Endothelial cell of umbilical vein (primary cell): Measurements from ENCODE around the gene TOR1AIP1. TPM values are rescaled to one million over a fixed set of nuclear protein-coding genes. Genes with fewer than 3 reads are reported as not detected.

ENCODE experiments used
- BruUV-seq: library from RNA; stranded (reverse); fragments of 400-500 nt; replicated peaks from 2 replicates; lab custom pipeline; 2021; lab: Mats Ljungman, UMichigan
- CTCF ChIA-PET: fragments of 300-600, 350-600 bp; sonication (Branson Sonifier 250); formaldehyde crosslinking; loops from one replicate; lab custom pipeline; 2021; ENCODE audit warnings: antibody characterized with exemption, inconsistent platforms; lab: Charles Lee
- POLR2A ChIA-PET: fragments of 300-600, 350-600 bp; sonication (Branson Sonifier 250); formaldehyde crosslinking; loops from one replicate; lab custom pipeline; 2021; ENCODE audit warnings: antibody characterized with exemption, inconsistent platforms; lab: Charles Lee
- DNase-seq: peaks from one replicate; pipeline ENCODE4 v3.0.0-alpha.2; 2011; ENCODE audit warnings: low read depth, low spot score
- FAIRE-seq: peaks from 2 replicates; lab custom pipeline; 2011; peaks lifted over from hg19 to GRCh38; lab: Jason Lieb, UNC
- H2AFZ ChIP-seq: 2 replicates; pipeline ENCODE4 v1.6.0; 2012; ENCODE audit warnings: low read depth, low read length, control low read depth, inconsistent platforms
- H3K27ac ChIP-seq: 2 replicates; pipeline ENCODE4 v1.5.1; 2011; ENCODE audit warnings: low read depth, mild to moderate bottlenecking, control low read depth, low read length, moderate library complexity; ENCODE audit not compliant: insufficient read depth
- H3K27me3 ChIP-seq, 2 experiments: 2 replicates each; pipeline versions ENCODE4 v1.6.0 to v1.6.1; 2011; ENCODE audit warnings: low read length in 2 of 2, mixed read lengths in 1 of 2; ENCODE audit not compliant: control insufficient read depth in 2 of 2, insufficient read depth in 2 of 2
- H3K36me3 ChIP-seq, 2 experiments: 2 replicates in 1 of 2; 3 replicates in 1 of 2; pipeline ENCODE4 v1.5.1; 2011; ENCODE audit warnings: low read length in 2 of 2, mild to moderate bottlenecking in 1 of 2, moderate library complexity in 1 of 2; ENCODE audit not compliant: control insufficient read depth in 2 of 2, insufficient read depth in 2 of 2; ENCODE audit errors: extremely low read depth in 1 of 2
- H3K4me1 ChIP-seq: 3 replicates; pipeline ENCODE4 v1.5.1; 2011; ENCODE audit warnings: mild to moderate bottlenecking, low read length; ENCODE audit not compliant: control insufficient read depth, insufficient read depth; ENCODE audit errors: extremely low read depth
- H3K4me2 ChIP-seq: 2 replicates; pipeline ENCODE4 v1.6.1; 2011; ENCODE audit warnings: low read length, control low read depth, mixed read lengths; ENCODE audit not compliant: insufficient read depth
- H3K4me3 ChIP-seq, 3 experiments: fragments of 200-600 bp in 1 of 3; sonication (generic), shearing (Covaris generic) in 1 of 3; replicated peaks in 1 of 3; 2 replicates each; pipeline ENCODE4 v1.5.1; 2011 to 2016; ENCODE audit warnings: control low read depth in 3 of 3, low read length in 3 of 3, mild to moderate bottlenecking in 2 of 3, inconsistent platforms in 1 of 3, low read depth in 1 of 3, moderate library complexity in 1 of 3; ENCODE audit not compliant: insufficient read depth in 1 of 3
- H3K79me2 ChIP-seq: 2 replicates; pipeline ENCODE4 v1.6.0; 2012; ENCODE audit warnings: low read length, inconsistent platforms; ENCODE audit not compliant: control insufficient read depth, insufficient read depth
- H3K9ac ChIP-seq: replicated peaks from 2 replicates; pipeline ENCODE3; 2011; ENCODE audit warnings: low read length, control low read depth; ENCODE audit not compliant: insufficient read depth; ENCODE audit errors: extremely low read depth
- H3K9me1 ChIP-seq: replicated peaks from 3 replicates; pipeline ENCODE4 v1.6.0; 2011; ENCODE audit warnings: mild to moderate bottlenecking, low read length; ENCODE audit not compliant: control insufficient read depth, insufficient read depth; ENCODE audit errors: extremely low read depth
- H3K9me3 ChIP-seq: replicated peaks from 2 replicates; pipeline ENCODE4 v1.5.1; 2012; ENCODE audit warnings: low read length, inconsistent platforms; ENCODE audit not compliant: control insufficient read depth, insufficient read depth
- H4K20me1 ChIP-seq: replicated peaks from 2 replicates; pipeline ENCODE3; 2011; ENCODE audit warnings: mild to moderate bottlenecking, low read length; ENCODE audit not compliant: control insufficient read depth, insufficient read depth; ENCODE audit errors: extremely low read depth
- CTCF ChIP-seq, 2 donors: IDR thresholded peaks; 1 replicate in 1 of 2; 2 replicates in 1 of 2; pipeline ENCODE4 v1.5.1; 2011; ENCODE audit warnings: low read length in 2 of 2, mild to moderate bottlenecking in 2 of 2, moderate library complexity in 2 of 2, control low read depth in 1 of 2, inconsistent platforms in 1 of 2, low read depth in 1 of 2; ENCODE audit not compliant: insufficient read depth in 1 of 2; ENCODE audit errors: extremely low read depth in 1 of 2
- EZH2 ChIP-seq: IDR thresholded peaks from 2 replicates; pipeline ENCODE4 v1.6.1; 2012; ENCODE audit warnings: borderline replicate concordance, low read depth, mild to moderate bottlenecking, moderate library complexity, low read length, inconsistent platforms; ENCODE audit not compliant: severe bottlenecking
- FOS ChIP-seq: IDR thresholded peaks from 2 replicates; pipeline ENCODE4 v1.6.1; 2011; ENCODE audit warnings: mild to moderate bottlenecking, low read length, moderate library complexity, borderline replicate concordance; ENCODE audit not compliant: insufficient read depth
- GATA2 ChIP-seq: IDR thresholded peaks from 2 replicates; pipeline ENCODE4 v1.7.0; 2011; ENCODE audit warnings: low read depth, mild to moderate bottlenecking, moderate library complexity, mixed read lengths, low read length; ENCODE audit not compliant: insufficient read length, insufficient read depth
- JUN ChIP-seq: IDR thresholded peaks from 2 replicates; pipeline ENCODE4 v1.6.1; 2011; ENCODE audit warnings: borderline replicate concordance, low read depth; ENCODE audit not compliant: insufficient read length, insufficient read depth
- MAX ChIP-seq: IDR thresholded peaks from 2 replicates; pipeline ENCODE4 v1.6.1; 2011; ENCODE audit not compliant: insufficient read depth, insufficient read length
- MYC ChIP-seq: IDR thresholded peaks from one replicate; pipeline ENCODE4 v1.6.1; 2011; ENCODE audit warnings: mild to moderate bottlenecking, low read depth, low read length
- POLR2A ChIP-seq: IDR thresholded peaks from 2 replicates; pipeline ENCODE4 v1.6.1; 2012; ENCODE audit warnings: low read depth, mild to moderate bottlenecking, control low read depth, low read length
- POLR2AphosphoS5 ChIP-seq: IDR thresholded peaks from 2 replicates; pipeline ENCODE4 v1.6.1; 2012; ENCODE audit warnings: low read depth, mild to moderate bottlenecking, control low read depth, low read length, moderate library complexity; ENCODE audit not compliant: insufficient read depth
- dilution Hi-C: fragments of 300-500 bp; cut with MboI; formaldehyde crosslinking; loops from one replicate; pipeline ENCODE4 v1.15.0; 2019; ENCODE audit warnings: low sequenced_read_pairs; ENCODE audit not compliant: extremely low pct_ligation_motif_present
- intact Hi-C: fragments of 100-400 bp; cut with micrococcal nuclease; formaldehyde crosslinking; loops from one replicate; pipeline ENCODE4 v1.10.0; 2022
- polyA plus RNA-seq, 4 experiments: library from polyadenylated mRNA; depleted of rRNA in 3 of 4; stranded (reverse) in 3 of 4; unstranded in 1 of 4; fragments of >200 nt; gene quantifications; 2 replicates each; pipeline versions ENCODE4 v1.2.1 to v1.2.3, GENCODE V29; 2011 to 2012; ENCODE audit warnings: missing spikeins in 1 of 4
- total RNA-seq: library from RNA; stranded (reverse); gene quantifications from 2 replicates; pipeline ENCODE4 v1.2.3, GENCODE V29; 2021

The TOR1AIP1 gene
- total and polyA plus RNA-seq, 2 donors (not counting 3 experiments of a cell fraction or from before 2014, with no cell fraction given), result 12.0 to 28.8 TPM

GRCh38 chr1:179848233-179848632 lies 33.9 kb upstream of the TOR1AIP1 start:
- H3K4me1 ChIP-seq, result no peaks in the 10 kb centered on the region
- intact Hi-C loops, result no loop called here
- no peak for DNase-seq
- TF ChIP-seq EZH2, result no peak
- no peak for TF ChIP-seq MAX
- TF ChIP-seq CTCF (IDR thresholded peaks at IDR 0.05; ENCODE audit: extremely low read depth in 1 of 2, insufficient read depth in 1 of 2, low read depth in 1 of 2, low read length in 2 of 2), result no peak
- no peak for TF ChIP-seq JUN
- no peak for TF ChIP-seq FOS
- no peak for TF ChIP-seq MYC
- no peak for TF ChIP-seq POLR2A
- TF ChIP-seq GATA2, result no peak
- TF ChIP-seq POLR2AphosphoS5, result no peak
- H3K27me3 ChIP-seq, result no peaks in the 10 kb centered on the region
- H3K36me3 ChIP-seq, result peaks cover 13 to 18% of the 10 kb centered on the region in 2 experiments
- H4K20me1 ChIP-seq, result no peaks in the 10 kb centered on the region
- no peak for FAIRE-seq
- H3K27ac ChIP-seq, result no peak overlapping the region
- no peak overlapping the region for H2AFZ ChIP-seq
- H3K4me2 ChIP-seq, result no peak overlapping the region
- dilution Hi-C loops, result no loop called here
- ChIA-PET POLR2A (no interaction called here), CTCF (no interaction called here)
- H3K79me2 ChIP-seq, result no peaks in the 10 kb centered on the region
- no peaks in the 10 kb centered on the region for H3K9me1 ChIP-seq
- no peaks in the 10 kb centered on the region for H3K9me3 ChIP-seq
- no peak overlapping the region for H3K9ac ChIP-seq
- H3K4me3 ChIP-seq, result no peak overlapping the region
- BruUV-seq, result no TSS peak
